Left cardiac atrium (tissue), 4 donors: ENCODE measurements around the gene STAU1. TPM values are rescaled to one million over a fixed set of nuclear protein-coding genes. Genes with fewer than 3 reads are reported as not detected.
"Not testable (repeated sequence)": the region's sequence is repeated elsewhere in the genome, so short reads cannot be mapped to it uniquely, and the experiment has no call there.

Experiments used
- ATAC-seq, 2 donors: fragments of 200-7000 bp; cut with Tn5 transposase; one replicate each; pipeline ENCODE4 v1.9.1; 2020; ENCODE audit warnings: mild to moderate bottlenecking in 2 of 2, moderate library complexity in 2 of 2
- DNase-seq: peaks from one replicate; pipeline ENCODE4 v3.0.0-alpha.2; 2020
- intact Hi-C, 2 donors: fragments of 100-400 bp; cut with DNase I; formaldehyde crosslinking; loops; one replicate each; pipeline versions ENCODE4 v1.14.1 to v1.15.1; 2022 to 2023
- long read RNA-seq: library from polyadenylated mRNA; unstranded; transcript quantifications from one replicate; pipeline ENCODE4 v2.0.0, GENCODE V29; 2021
- total RNA-seq, 2 donors: library from RNA; stranded (reverse); fragmentation: NEBNext Ultra II Directional; extraction: Animal tissue kit (Norgen Biotek cat#: 25700); gene quantifications; one replicate each; pipeline ENCODE4 v1.2.1, GENCODE V29; 2021
- donor health status: DM: no; HTN: yes; CAD: no.
- donor health status: DM: no; HTN: yes; CAD: no; lungs with severe emphysema.
- donor health status: DM: yes; HTN: yes; CAD: no.
- donor health status: Dilated cardiomyopathy.

The STAU1 gene
- total RNA-seq, result 10 to 100 TPM; 48.7 to 61.8 TPM
- long read RNA-seq, transcript STAU1-203 (13 exons, 3,211 nt), result major isoform, 30 of 102 reads
- long read RNA-seq, transcript STAU1-206 (13 exons, 3,411 nt), result minor isoform, 5 of 102 reads
- long read RNA-seq, transcript STAU1-207 (14 exons, 3,684 nt), result minor isoform, 7 of 102 reads
- long read RNA-seq, partial matches to known transcripts, result 42 of 102 reads
- long read RNA-seq, other reads (novel, unspliced or antisense), result 9 of 102 reads

DNA sequence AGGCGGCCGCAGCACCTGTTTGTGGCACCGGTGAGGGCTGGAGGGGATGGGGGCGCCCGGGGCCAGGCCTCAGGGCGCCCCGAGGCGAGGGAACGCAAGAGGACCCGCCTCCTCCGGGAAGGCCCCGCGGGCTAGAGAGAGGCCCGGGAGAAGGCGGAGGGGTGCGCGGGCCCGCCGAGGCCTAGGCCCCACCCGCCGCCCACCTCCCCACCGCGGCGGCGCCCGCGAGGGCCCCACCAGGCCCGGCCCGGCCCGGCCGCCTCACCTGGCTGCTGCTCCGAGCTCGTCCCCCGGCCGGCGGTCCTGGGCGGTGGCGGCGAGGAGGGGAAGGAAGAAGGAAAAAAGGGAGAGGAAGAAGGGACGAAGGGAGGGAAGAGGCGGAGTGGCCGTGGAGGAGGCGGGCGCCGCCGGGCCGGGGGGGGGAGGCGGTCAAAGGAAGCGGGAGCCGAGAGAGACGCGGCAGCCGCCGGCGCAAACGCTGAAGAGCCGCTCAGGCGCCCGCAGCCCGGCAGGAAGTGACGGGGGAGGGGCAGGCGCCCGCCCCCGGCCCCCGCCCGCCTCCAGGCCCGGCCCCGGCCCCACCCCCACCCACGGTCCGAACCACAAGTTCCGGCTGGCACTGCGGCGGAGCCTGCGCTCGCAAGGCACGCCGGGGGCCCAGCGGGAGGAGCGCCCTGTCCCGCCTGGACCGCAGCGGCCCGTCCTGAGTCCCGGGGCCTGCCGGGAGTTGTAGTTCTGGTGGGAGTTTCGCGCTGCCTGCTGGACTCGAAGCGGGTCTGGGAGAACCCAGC is at the start of gene STAU1:
STAU1 (minus strand) TSS at position 484 of the 791 bp plus-strand sequence. CDS start 22,133 bp downstream, outside the sequence.
- DNase-seq (peak; percentile 96), ATAC-seq (peak; percentile 99)
- intact Hi-C loops, result no loop called here

GRCh38 chr20:49237531-49237930 is 49.4 kb upstream of the STAU1 start:
- no peak for ATAC-seq
- DNase-seq, result no peak
- intact Hi-C loops, result no loop called here

- ATAC-seq, result no peak
- intact Hi-C loops, result no loop called here
- no peak for DNase-seq
Measured at GRCh38 chr20:49236301-49236700, 48.2 kb upstream of the STAU1 start.

GRCh38 chr20:49234831-49235230 is 46.7 kb upstream of the STAU1 start:
- no peak for DNase-seq
- intact Hi-C loops, result no loop called here

GRCh38 chr20:49233226-49233625 is 45.1 kb upstream of the STAU1 start:
- ATAC-seq (no peak), DNase-seq (no peak)
- intact Hi-C loops, result no loop called here

More at GRCh38 chr20:49234831-49235230, 46.7 kb upstream of the STAU1 start:
- no peak for ATAC-seq

GRCh38 chr20:49231471-49231870 is 43.3 kb upstream of the STAU1 start:
- DNase-seq (no peak), ATAC-seq (no peak)
- intact Hi-C loops, result no loop called here

DNA sequence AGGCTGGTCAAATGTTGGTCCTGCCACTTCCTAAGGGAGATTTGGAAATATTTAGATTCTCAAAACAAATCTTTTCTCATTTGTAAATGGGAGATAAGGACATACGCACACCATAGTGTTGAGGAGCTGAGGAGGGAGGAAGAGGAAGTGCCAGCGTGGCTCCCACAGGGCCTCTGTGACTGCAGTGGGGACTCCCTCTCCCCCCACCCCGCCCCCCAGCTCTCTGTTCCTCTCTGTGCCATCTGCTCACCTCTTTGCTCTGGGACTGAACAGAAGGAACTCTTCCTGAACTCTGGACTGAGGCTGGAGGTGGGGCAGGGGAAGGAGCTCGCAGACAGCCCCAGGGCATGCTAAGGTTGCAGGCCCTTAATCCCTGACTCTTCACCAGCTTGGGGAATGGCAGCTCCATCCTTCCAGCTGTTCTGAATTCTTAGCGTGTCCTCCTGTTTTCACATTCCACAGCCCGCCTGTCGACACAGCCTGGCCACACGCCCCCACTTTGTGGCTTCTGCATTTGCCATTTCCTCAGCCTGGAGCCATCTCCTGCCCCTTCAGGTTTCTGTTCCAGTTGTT is 42.5 kb upstream of the STAU1 start:
- peak; percentile 60 to 74 for ATAC-seq
- intact Hi-C loops, result no loop called here

GRCh38 chr20:49230021-49230420 is 41.9 kb upstream of the STAU1 start:
- DNase-seq (no peak), ATAC-seq (no peak)
- intact Hi-C loops, result no loop called here

More for the DNA sequence above, 42.5 kb upstream of the STAU1 start:
- no peak for DNase-seq

- ATAC-seq (no peak), DNase-seq (no peak)
- intact Hi-C loops, result no loop called here
Measured at GRCh38 chr20:49229381-49229780, 41.2 kb upstream of the STAU1 start.

DNA sequence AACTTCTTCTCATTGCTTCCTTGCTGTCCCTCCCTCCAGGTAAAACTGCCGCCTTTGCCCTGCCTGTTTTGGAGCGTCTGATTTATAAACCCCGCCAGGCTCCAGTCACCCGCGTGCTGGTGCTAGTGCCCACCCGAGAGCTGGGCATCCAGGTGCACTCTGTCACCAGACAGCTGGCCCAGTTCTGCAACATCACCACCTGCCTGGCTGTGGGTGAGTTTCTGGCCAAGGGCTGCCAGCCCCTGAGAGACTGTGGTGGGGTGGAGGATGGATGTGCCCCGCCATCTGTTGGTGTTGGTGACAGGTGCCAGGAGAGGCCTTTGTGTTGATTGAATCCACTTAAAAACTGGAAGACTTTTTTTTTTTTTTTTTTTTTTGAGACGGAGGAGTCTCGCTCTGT is 40.5 kb upstream of the STAU1 start:
- intact Hi-C loops, result no loop called here
- ATAC-seq (no peak), DNase-seq (no peak)

DNA sequence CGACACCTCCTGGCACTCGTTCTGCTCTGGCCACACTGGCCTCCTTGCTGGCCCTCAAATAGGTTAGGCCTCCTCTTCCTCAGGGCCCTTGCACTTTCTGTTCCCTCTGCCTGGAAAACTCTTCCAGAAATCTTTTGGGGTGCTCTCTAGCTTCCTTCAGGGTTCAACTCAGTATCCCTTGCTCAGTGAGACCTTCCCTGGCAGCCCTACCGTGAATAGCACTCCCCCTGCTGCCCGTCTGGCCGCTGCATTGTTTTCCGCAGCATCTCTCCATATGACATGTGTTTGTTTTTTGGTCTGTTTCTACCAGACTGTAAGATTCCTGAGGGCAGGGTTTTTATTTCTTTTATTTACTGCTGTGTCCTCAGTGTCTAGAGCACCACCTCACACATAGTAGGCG is 37.8 kb upstream of the STAU1 start:
- DNase-seq (no peak), ATAC-seq (no peak)
- intact Hi-C loops, result no loop called here

GRCh38 chr20:49219924-49220831 is 32.0 kb upstream of the STAU1 start:
- intact Hi-C loops, result loop anchor here (5.0 kb wide), 2 partner anchors 38 to 88 kb away; no protein-coding TSS in a partner anchor
- DNase-seq, result no peak

GRCh38 chr20:49219091-49219923 is 31.2 kb upstream of the STAU1 start, which contains the start of gene DDX27:
Gene DDX27, plus strand, starts transcription at chr20:49219416. Its CDS starts 33 bp downstream, at chr20:49219449.
- intact Hi-C loops, result loop anchor here (5.0 kb wide), 2 partner anchors 37 to 87 kb away; no protein-coding TSS in a partner anchor
- ATAC-seq, result peak; percentile 97 to 99
- DNase-seq, result peak; percentile 98

More at GRCh38 chr20:49219924-49220831, 32.0 kb upstream of the STAU1 start:
- no peak for ATAC-seq

DNA sequence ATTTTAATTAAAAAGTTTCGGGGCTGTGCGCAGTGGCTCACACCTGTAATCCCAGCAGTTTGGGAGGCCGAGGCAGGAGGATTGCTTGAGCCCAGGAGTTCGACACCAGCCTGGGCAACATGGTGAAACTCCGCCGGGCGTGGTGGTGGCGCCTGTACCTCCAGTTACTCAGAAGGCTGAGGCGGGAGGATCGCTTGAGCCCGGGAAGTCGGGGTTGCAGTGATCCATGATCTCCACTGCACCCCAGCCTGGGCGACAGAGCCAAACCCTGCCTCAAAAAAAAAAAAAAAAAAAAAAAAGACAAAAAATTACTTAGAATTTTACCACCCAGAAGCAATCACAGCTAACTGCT is 30.6 kb upstream of the STAU1 start:
- peak in 1 of 2 donors; percentile 7 for ATAC-seq
- intact Hi-C loops, result loop anchor here (5.0 kb wide), 2 partner anchors 36 to 86 kb away; no protein-coding TSS in a partner anchor
- not testable (repeated sequence) for DNase-seq

DNA sequence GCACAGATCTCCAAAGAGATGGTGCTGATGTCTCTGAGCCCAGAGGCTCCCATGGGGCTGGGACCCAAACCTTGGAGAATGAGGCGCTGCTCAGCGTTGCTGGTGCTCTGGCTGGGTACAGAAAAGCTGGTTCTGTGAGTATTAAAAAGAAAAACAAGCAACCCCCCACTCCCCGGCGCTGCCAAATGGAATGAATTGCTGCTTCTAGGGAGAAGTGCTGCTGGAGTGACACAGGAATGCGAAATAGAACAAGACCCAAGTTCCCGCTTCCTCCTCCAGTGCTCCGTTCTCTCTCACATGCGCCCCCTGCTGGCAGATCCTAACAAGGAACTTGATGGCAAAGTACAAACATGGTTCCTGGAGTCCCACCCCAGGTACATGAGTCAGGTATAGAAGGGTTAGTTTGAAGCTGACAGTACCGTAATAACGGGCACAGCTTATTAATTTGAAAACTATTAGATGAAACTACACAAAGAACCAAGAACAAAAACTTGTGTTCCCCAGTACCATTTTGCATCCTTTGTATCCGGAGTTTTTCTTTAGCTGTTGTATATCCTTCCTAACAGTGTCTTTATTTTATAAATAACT is 29.0 kb upstream of the STAU1 start:
- intact Hi-C loops, result loop anchor here (1.0 to 5.0 kb wide), 3 partner anchors 35 to 85 kb away; no protein-coding TSS in a partner anchor
- ATAC-seq (peak; percentile 49 to 61), DNase-seq (peak; percentile 94)

DNA sequence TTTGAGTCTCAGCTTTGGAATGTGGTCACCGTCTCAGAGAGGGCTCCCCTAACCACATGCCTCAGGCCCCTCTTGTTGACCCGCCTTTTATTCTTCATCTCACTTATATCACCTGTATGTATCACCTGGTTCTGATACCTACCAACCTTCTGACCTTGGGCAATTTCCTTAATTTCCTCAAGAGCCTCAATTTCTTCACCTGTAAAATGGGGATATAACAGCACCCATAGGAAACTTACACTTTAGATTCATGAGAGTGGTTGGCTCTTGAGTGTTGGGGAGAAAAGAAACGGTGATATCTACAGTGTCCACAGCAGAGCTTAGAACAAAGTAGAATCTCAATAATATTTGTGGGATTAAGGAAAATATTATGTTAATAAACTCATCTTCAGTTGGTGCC is 27.1 kb upstream of the STAU1 start:
- DNase-seq, result no peak
- intact Hi-C loops, result loop anchor here (5.0 kb wide), 2 partner anchors 33 to 83 kb away; no protein-coding TSS in a partner anchor
- no peak for ATAC-seq

- intact Hi-C loops, result no loop called here
- ATAC-seq, result no peak
Measured at GRCh38 chr20:49214571-49214970, 26.4 kb upstream of the STAU1 start.

GRCh38 chr20:49210757-49211110 is 22.6 kb upstream of the STAU1 start:
- ATAC-seq, result no peak

More at GRCh38 chr20:49214571-49214970, 26.4 kb upstream of the STAU1 start:
- DNase-seq, result no peak

More at GRCh38 chr20:49210757-49211110, 22.6 kb upstream of the STAU1 start:
- no peak for DNase-seq
- intact Hi-C loops, result no loop called here
